AG04450 (cell line): ENCODE measurements around the gene TUBB. TPM values are rescaled to one million over a fixed set of nuclear protein-coding genes. Genes with fewer than 3 reads are reported as not detected.

ENCODE experiments used
- CTCF ChIA-PET: fragments of 300-600, 350-600 bp; formaldehyde crosslinking; extraction: SDS; loops from one replicate; lab custom pipeline; 2022; ENCODE audit warnings: antibody characterized with exemption, inconsistent platforms; lab: Charles Lee
- POLR2A ChIA-PET: fragments of 350-600 bp; formaldehyde crosslinking; extraction: SDS; loops from one replicate; lab custom pipeline; 2021; ENCODE audit warnings: antibody characterized with exemption, inconsistent platforms; lab: Yijun Ruan, JAX
- DNase-seq: peaks from one replicate; pipeline ENCODE4 v3.0.0-alpha.2; 2011; ENCODE audit warnings: low read depth, low spot score
- H3K27ac ChIP-seq: one replicate; pipeline ENCODE4 v1.5.1; 2012; ENCODE audit warnings: low read depth, low read length, control low read depth
- H3K27me3 ChIP-seq: one replicate; pipeline ENCODE4 v1.6.0; 2012; ENCODE audit warnings: low read length; ENCODE audit not compliant: control insufficient read depth, insufficient read depth
- H3K4me3 ChIP-seq: 2 replicates; pipeline ENCODE4 v1.5.1; 2011; ENCODE audit warnings: mild to moderate bottlenecking, low read depth, low read length, control low read depth
- H3K9me3 ChIP-seq: 2 replicates; pipeline ENCODE4 v1.5.1; 2012; ENCODE audit warnings: low read length; ENCODE audit not compliant: control insufficient read depth, insufficient read depth
- CTCF ChIP-seq: IDR thresholded peaks from 2 replicates; pipeline ENCODE4 v1.5.1; 2011; ENCODE audit warnings: low read depth, low read length, control low read depth, inconsistent platforms
- polyA plus RNA-seq: library from polyadenylated mRNA; depleted of rRNA; stranded (reverse); fragments of >200 nt; gene quantifications from 2 replicates; pipeline ENCODE4 v1.2.3, GENCODE V29; 2011

TUBB gene
- polyA plus RNA-seq, 1 experiment: 1,457 TPM

- no peak overlapping the region for H3K27ac ChIP-seq
- H3K9me3 ChIP-seq: no peaks in the 10 kb centered on the region
- no peak for DNase-seq
- no peak overlapping the region for H3K4me3 ChIP-seq
- H3K27me3 ChIP-seq: no peaks in the 10 kb centered on the region
- ChIA-PET POLR2A (interaction anchor here (0.6 to 2.5 kb wide), 4 partner anchors 9 to 171 kb away, joined by 3 to 8 read pairs (median 6); no protein-coding TSS in a partner anchor), CTCF (interaction anchor here (0.8 to 3.1 kb wide), 7 partner anchors 8 to 112 kb away, joined by 3 to 21 read pairs (median 5); no protein-coding TSS in a partner anchor)
- peak; percentile 50; the same call in 1 of the 2 replicates for TF ChIP-seq CTCF
These were observed 10.7 kb downstream of the TUBB start for GRCh38 chr6:30730601-30731435.

DNA sequence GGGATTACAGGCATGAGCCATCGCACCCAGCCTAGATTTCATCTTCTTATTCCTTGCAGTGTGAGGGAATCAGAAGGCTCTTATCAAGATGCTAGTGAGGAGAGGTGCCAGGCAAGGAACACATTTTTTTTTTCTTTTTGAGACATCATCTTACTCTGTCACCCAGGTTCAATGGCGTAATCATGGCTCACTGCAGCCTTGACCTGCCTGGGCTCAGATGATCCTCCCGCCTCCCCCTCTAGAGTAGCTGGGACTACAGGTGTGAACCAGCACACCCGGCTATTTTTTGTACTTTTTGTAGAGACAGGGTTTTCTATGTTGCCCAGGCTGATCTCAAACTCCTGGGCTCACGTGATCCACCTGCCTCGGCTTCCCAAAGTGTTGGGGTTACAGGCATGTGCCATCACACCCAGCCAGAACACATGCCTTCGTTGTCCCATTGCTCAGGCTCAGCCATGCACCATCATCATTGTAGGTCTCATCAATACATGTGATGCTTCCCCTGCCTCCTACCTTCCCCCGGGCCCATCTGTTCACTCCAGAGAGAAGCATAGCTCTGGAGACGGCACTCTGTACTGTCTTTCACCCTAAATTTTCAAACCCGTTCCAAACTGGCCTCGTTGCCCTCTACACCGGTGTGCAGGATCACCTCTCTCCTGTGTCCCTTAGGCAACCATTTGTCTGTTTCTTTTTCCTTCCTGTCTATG lies 12.2 kb downstream of the TUBB start:
- ChIA-PET CTCF (interaction anchor here (1.2 to 3.1 kb wide), 5 partner anchors 10 to 355 kb away, joined by 3 to 21 read pairs (median 5); no protein-coding TSS in a partner anchor), POLR2A (interaction anchor here (0.7 to 1.2 kb wide), 2 partner anchors 11 to 102 kb away, joined by 3 read pairs; no protein-coding TSS in a partner anchor)
- Histone ChIP-seq H3K27me3 (no peaks in the 10 kb centered on the region), H3K27ac (no peak overlapping the region), H3K9me3 (no peaks in the 10 kb centered on the region), H3K4me3 (no peak overlapping the region)
- TF ChIP-seq CTCF: no peak
- DNase-seq: no peak

GRCh38 chr6:30735668-30736314 lies 15.6 kb downstream of the TUBB start:
- ChIA-PET CTCF (interaction anchor here (2.0 to 2.3 kb wide), 2 partner anchors 13 to 57 kb away, joined by 7 to 9 read pairs; no protein-coding TSS in a partner anchor), POLR2A (no interaction called here)
- H3K9me3 ChIP-seq: no peaks in the 10 kb centered on the region

GRCh38 chr6:30738532-30738931 lies 18.4 kb downstream of the TUBB start:
- Histone ChIP-seq H3K9me3 (no peaks in the 10 kb centered on the region; the same call in 1 of the 2 replicates), H3K27me3 (no peaks in the 10 kb centered on the region), H3K4me3 (no peak overlapping the region), H3K27ac (no peak overlapping the region)
- no peak for DNase-seq
- ChIA-PET POLR2A (no interaction called here), CTCF (interaction anchor here (1.3 to 1.5 kb wide), 2 partner anchors 10 to 90 kb away, joined by 4 read pairs; no protein-coding TSS in a partner anchor)
- TF ChIP-seq CTCF: no peak

More at GRCh38 chr6:30735668-30736314, 15.6 kb downstream of the TUBB start:
- DNase-seq: no peak
- TF ChIP-seq CTCF: no peak
- no peak overlapping the region for H3K4me3 ChIP-seq
- H3K27me3 ChIP-seq: no peaks in the 10 kb centered on the region
- no peak overlapping the region for H3K27ac ChIP-seq
